ENCODE data around the gene PGBD1. TPM values are rescaled to one million over a fixed set of nuclear protein-coding genes. Genes with fewer than 3 reads are reported as not detected.
A peak's percentile ranks its signal among the peaks of the same experiment; 100 is the strongest.

The PGBD1 gene
- total and polyA plus RNA-seq, 2 of the 13 experiments (the other 11 are each of a cell fraction or from before 2014, with no cell fraction given): 3.6 to 6.9 TPM

- peak; percentile 85 for TF ChIP-seq PHF21A (CRISPR knock-in tag; IDR thresholded peaks at IDR 0.05)
- 0 out of 2 replicates have a peak, but pooled peaks have one; percentile 31 for TF ChIP-seq SNAPC5 (CRISPR knock-in tag; IDR thresholded peaks at IDR 0.05; ENCODE audit: borderline replicate concordance)
- TF ChIP-seq CEBPG (CRISPR knock-in tag; IDR thresholded peaks at IDR 0.05): 0 out of 2 replicates have a peak, but pooled peaks have one; percentile 12
- peak; percentile 95 for TF ChIP-seq GABPB1 (CRISPR knock-in tag; IDR thresholded peaks at IDR 0.05)
- no peak for TF ChIP-seq HNRNPH1 (optimal IDR thresholded peaks at IDR 0.05; ENCODE audit: low read depth, low read length)
- TF ChIP-seq ATAD3A (CRISPR knock-in tag; IDR thresholded peaks at IDR 0.05): no peak
- TF ChIP-seq ZNF547 (CRISPR knock-in tag; IDR thresholded peaks at IDR 0.05): no peak
- TF ChIP-seq ZNF737 (CRISPR knock-in tag; IDR thresholded peaks at IDR 0.05; ENCODE audit: borderline replicate concordance): no peak
- no peak for TF ChIP-seq ZNF354B (CRISPR knock-in tag; IDR thresholded peaks at IDR 0.05)
- peak; percentile 52 for TF ChIP-seq DBP (CRISPR knock-in tag; IDR thresholded peaks at IDR 0.05; ENCODE audit: not compliant biosample characterization)
- peak; percentile 25; the same call in 1 of the 2 replicates for TF ChIP-seq ZSCAN9 (CRISPR knock-in tag; IDR thresholded peaks at IDR 0.05; ENCODE audit: borderline replicate concordance)
- TF ChIP-seq CCAR2 (optimal IDR thresholded peaks at IDR 0.05; ENCODE audit: low read depth, low read length): peak; percentile 18
- 0 out of 2 replicates have a peak, but pooled peaks have one; percentile 60 for TF ChIP-seq KLF12 (CRISPR knock-in tag; IDR thresholded peaks at IDR 0.05; ENCODE audit: borderline replicate concordance)
- peak; percentile 94 for TF ChIP-seq ELF1 (CRISPR knock-in tag; IDR thresholded peaks at IDR 0.05)
- peak; percentile 47 for TF ChIP-seq YY1 (IDR thresholded peaks at IDR 0.05; ENCODE audit: insufficient read depth, insufficient replicate concordance, low read depth, low read length)
- peak; percentile 90 for TF ChIP-seq SIN3B (IDR thresholded peaks at IDR 0.05; ENCODE audit: low read length)
- TF ChIP-seq PHF5A (CRISPR knock-in tag; IDR thresholded peaks at IDR 0.05; ENCODE audit: low read depth, unreplicated experiment): peak; percentile 87
- peak; percentile 87; the same call in 1 of the 2 replicates for TF ChIP-seq SMAD1 (CRISPR knock-in tag; IDR thresholded peaks at IDR 0.05; ENCODE audit: borderline replicate concordance, low read depth)
- TF ChIP-seq YEATS2 (CRISPR knock-in tag; IDR thresholded peaks at IDR 0.05; ENCODE audit: borderline replicate concordance): peak; percentile 98
- peak; percentile 24; the same call in 1 of the 2 replicates for TF ChIP-seq ARID2 (CRISPR knock-in tag; IDR thresholded peaks at IDR 0.05; ENCODE audit: borderline replicate concordance)
- TF ChIP-seq ZNF207 (IDR thresholded peaks at IDR 0.05; ENCODE audit: borderline replicate concordance): no peak
- TF ChIP-seq ZNF260 (CRISPR knock-in tag; IDR thresholded peaks at IDR 0.05; ENCODE audit: borderline replicate concordance, low read depth): no peak
- peak; percentile 71 for TF ChIP-seq POGZ (CRISPR knock-in tag; IDR thresholded peaks at IDR 0.05)
- no peak for TF ChIP-seq TSC22D2 (CRISPR knock-in tag; IDR thresholded peaks at IDR 0.05; ENCODE audit: borderline replicate concordance)
- TF ChIP-seq ZNF225 (CRISPR knock-in tag; IDR thresholded peaks at IDR 0.05): peak; percentile 4; the same call in 1 of the 2 replicates
- no peak for TF ChIP-seq ZNF720 (CRISPR knock-in tag; IDR thresholded peaks at IDR 0.05)
- peak; percentile 20; the same call in 1 of the 2 replicates for TF ChIP-seq BRD4 (CRISPR knock-in tag; IDR thresholded peaks at IDR 0.05)
- no peak for TF ChIP-seq ATF3 (CRISPR knock-in tag; IDR thresholded peaks at IDR 0.05)
These were observed 29.1 kb upstream of the PGBD1 start, which contains the start of gene ZKSCAN4 (continued) for GRCh38 chr6:28252009-28252975.

Data from HepG2 (cell line).